AG09309 (cell line): Measurements from ENCODE around the gene CAMK2B.

Experiments used
- DNase-seq: peaks from one replicate; pipeline ENCODE4 v3.0.0-alpha.2; 2010; ENCODE audit warnings: low read depth
- H3K4me3 ChIP-seq: 2 replicates; pipeline ENCODE4 v1.5.1; 2011; ENCODE audit warnings: mild to moderate bottlenecking, low read depth, low read length, moderate library complexity; ENCODE audit not compliant: control insufficient read depth
- CTCF ChIP-seq: IDR thresholded peaks from 2 replicates; pipeline ENCODE4 v1.5.1; 2011; ENCODE audit warnings: mild to moderate bottlenecking, low read depth, low read length, inconsistent platforms; ENCODE audit not compliant: insufficient read depth, control insufficient read depth; ENCODE audit errors: missing control alignments

CAMK2B gene

GRCh38 chr7:44285561-44285960, 39.8 kb downstream of the CAMK2B start:
- TF ChIP-seq CTCF, result no peak
- no peak overlapping the region for H3K4me3 ChIP-seq
- DNase-seq, result no peak

DNA sequence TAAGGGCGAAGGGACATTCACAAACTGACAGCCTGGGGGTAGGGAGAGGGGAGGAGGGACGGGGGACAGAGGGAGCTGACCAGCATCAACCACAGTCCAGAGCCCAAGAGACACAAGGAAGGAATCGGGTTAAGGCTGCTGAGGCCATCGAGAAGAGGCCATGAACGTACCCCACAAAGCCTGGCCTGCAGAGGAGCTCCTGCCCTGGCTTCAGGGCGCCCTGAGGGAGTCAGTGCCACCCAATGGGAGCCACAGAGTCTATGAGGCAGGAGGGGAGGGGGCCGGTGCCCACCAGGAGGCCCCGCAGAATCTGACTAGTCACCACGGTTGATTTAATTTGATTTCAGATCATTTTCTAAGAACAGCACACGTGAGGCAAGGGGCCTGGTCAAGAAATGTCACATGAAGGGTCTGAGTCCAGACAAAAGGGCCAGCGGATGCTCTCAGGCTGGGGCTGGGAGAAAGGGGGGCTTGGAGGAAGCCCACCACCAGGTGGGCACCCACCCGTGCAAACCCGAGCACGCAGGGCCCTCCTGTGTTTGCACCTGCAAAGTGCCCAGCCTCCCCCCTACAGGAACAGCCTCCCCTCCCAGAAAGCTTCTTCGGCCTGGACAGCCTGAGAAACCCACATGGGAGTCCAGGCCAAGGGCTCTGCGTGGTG, 40.4 kb downstream of the CAMK2B start:
- DNase-seq, result no peak
- H3K4me3 ChIP-seq, result no peak overlapping the region
- no peak for TF ChIP-seq CTCF

DNA sequence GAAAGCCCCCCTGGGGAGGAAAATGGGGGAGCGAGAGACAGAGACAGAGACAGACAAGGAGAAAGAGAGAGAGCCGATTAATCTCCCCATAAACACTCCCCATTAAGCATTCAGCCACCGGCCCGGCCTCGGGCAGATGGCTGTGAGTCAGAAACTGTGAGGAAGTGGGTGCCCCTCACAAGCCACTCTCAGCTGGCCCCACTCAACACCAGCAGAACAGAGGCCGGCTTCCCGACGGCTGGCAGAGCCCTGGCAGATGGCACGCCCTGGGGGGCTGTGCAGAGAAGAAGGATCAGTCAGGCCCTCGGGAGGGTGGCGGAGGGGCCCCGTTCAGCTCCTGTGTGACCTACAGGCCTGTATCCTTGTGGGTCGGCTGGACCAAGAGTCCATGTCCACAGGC, 41.2 kb downstream of the CAMK2B start:
- no peak for TF ChIP-seq CTCF
- no peak for DNase-seq
- H3K4me3 ChIP-seq, result no peak overlapping the region

DNA sequence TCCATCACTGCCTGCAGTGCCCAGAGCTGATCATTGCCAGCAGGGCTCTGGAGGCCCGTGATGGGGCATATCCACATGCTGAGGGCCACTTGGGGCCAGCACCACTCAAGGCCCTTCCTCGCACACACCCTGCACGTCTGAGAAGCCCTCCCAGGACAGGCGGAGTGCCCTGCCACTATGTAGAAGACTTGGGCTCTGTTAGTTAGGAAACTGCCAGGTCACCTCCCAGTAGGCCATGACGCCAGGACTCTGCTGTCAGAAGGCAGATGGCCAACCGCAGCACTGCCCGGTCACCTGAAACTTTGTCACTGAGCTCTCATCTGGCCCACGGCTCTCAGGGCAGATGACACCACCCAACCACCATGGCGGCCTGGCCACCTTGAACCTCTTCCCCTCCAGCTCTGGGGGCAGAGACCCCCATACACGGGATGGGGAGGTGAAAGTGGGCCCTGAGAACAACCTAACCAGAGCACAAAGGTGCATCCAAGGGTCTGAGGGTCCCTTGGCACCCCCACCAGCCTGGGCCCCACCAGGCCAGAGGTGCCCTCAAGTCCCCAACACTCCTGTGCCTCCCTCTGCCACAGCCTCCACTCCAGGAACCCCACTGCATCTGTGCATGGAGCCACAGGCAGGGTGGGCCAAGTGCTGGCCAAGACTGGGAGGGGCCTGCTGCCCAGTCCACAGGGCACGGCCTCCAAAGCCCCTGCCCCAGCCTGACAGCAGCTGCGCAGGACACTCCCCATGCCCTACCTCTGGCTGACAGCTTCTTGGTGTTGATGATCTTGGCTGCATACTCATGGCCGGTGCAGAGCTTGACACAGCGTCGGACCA, 41.8 kb downstream of the CAMK2B start:
- no peak for DNase-seq
- TF ChIP-seq CTCF, result no peak

DNA sequence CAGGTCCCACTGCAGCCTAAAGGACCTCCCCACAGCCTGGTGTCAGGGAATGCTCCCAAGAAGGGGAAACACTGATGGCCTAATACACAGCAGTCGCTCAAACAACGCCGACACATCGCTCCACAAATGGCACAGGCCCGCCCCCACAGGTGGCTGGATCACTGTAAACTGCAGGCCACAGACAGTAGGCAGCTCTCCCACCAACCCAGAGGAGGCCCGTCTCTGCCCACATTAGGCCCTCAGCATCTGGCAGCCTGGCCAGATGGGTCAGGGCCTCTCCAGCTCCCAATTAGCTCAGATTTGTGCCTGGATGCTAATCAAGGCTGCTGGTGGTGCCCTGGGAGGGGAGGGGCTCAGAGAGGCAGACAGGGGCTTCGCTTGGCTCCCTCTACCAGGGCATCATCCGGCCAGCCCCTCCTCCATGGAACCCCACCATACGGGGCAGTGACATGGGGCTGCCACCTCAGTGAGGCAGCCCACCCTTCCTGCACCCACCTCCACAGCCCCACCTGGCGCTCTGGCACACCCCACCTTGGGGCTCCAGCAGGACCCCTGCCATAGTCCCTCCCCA, 42.7 kb downstream of the CAMK2B start:
- no peak for DNase-seq
- TF ChIP-seq CTCF, result no peak
- no peak overlapping the region for H3K4me3 ChIP-seq

More for the DNA sequence above, 41.8 kb downstream of the CAMK2B start:
- no peak overlapping the region for H3K4me3 ChIP-seq

DNA sequence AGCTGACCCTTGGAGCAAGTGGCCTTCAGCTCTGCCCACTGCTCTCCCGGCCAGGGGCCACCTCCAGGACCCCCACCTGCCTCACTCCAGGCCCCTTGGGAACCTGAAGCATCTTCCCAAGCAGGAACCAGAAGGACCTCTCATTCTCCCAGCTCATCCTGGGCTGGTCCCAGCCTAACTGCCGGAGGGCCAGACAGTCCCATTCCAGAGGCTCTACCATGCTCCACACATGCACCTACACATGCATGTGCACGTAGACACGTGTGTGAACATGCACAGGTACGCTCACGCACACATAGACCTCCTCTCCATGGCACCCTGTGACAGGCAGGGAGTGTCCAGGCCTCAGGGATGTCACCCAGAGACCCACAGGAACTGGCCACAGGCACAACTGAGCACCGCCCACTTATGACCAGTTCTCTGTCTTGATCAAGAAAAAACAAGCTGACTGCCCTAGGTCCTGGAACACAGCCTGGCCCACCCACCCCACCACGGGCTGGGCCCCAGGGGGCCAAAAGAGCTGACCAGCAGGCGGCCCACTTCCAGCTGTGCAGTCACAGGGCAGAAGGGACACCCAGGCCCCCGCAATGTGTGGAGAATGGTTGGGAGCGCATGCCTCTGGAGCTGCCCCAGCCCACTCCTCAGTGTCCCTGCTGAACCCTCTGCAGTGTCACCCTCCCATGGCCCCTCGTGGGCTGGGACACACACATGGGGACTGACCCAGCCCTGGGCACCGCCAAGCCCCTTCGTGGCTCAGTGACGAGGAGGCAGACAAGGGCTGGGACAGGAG, 43.4 kb downstream of the CAMK2B start:
- H3K4me3 ChIP-seq, result no peak overlapping the region
- no peak for TF ChIP-seq CTCF
- DNase-seq, result no peak
